A549 (cell line): ENCODE data around the gene DPYD. TPM values are rescaled to one million over a fixed set of nuclear protein-coding genes. Genes with fewer than 3 reads are reported as not detected.

Source experiments
- ATAC-seq, 2 experiments: fragments of 200-7000 bp in 1 of 2; fragments of >200 bp in 1 of 2; cut with Nextera tagmentation in 1 of 2; cut with Tn5 transposase in 1 of 2; 3 replicates each; pipeline versions ENCODE4 v1.8.0 to v1.9.1; 2018 to 2020; ENCODE audit warnings: mild to moderate bottlenecking in 1 of 2, moderate library complexity in 1 of 2
- CTCF ChIA-PET: fragments of 300-600 bp; sonication (Branson Sonifier 250); formaldehyde crosslinking; extraction: SDS; loops from one replicate; lab custom pipeline; 2021; ENCODE audit warnings: antibody characterized with exemption, inconsistent platforms; lab: Yijun Ruan, JAX
- POLR2A ChIA-PET: fragments of 350-600 bp; formaldehyde crosslinking; extraction: SDS; loops from one replicate; lab custom pipeline; 2021; ENCODE audit warnings: antibody characterized with exemption, inconsistent platforms; lab: Yijun Ruan, JAX
- DNase-seq, 2 experiments: peaks; one replicate each; pipeline versions ENCODE4 v3.0.0 to v3.0.0-alpha.2; 2011 to 2016; ENCODE audit warnings: low read depth in 1 of 2, low spot score in 1 of 2
- FAIRE-seq: peaks from 2 replicates; lab custom pipeline; 2011; peaks lifted over from hg19 to GRCh38; lab: Jason Lieb, UNC
- H3K27ac ChIP-seq, 2 experiments: fragments of >200 bp; sonication (Bioruptor Twin); formaldehyde crosslinking; 3 replicates each; pipeline ENCODE4 v1.5.1; 2016 to 2017
- H3K4me1 ChIP-seq: fragments of >200 bp; sonication (Bioruptor Twin); formaldehyde crosslinking; 3 replicates; pipeline ENCODE4 v1.6.1; 2016
- H3K4me2 ChIP-seq: fragments of >200 bp; sonication (Bioruptor Twin); formaldehyde crosslinking; 3 replicates; pipeline ENCODE4 v1.6.1; 2016
- H3K4me3 ChIP-seq: fragments of >200 bp; sonication (Bioruptor Twin); formaldehyde crosslinking; 3 replicates; pipeline ENCODE4 v1.5.1; 2016
- H3K9me3 ChIP-seq: fragments of >200 bp; sonication (Bioruptor Twin); formaldehyde crosslinking; 3 replicates; pipeline ENCODE4 v1.6.1; 2016
- ATOH8 ChIP-seq: fragments of 250-450 bp; sonication (Bioruptor Pico); IDR thresholded peaks from 2 replicates; pipeline ENCODE4 v1.5.0; 2020; ENCODE audit warnings: low read depth, mild to moderate bottlenecking, moderate library complexity
- CHD4 ChIP-seq: fragments of 200-600 bp; sonication (generic); IDR thresholded peaks from 2 replicates; pipeline ENCODE4 v1.6.1; 2016; ENCODE audit warnings: antibody characterized with exemption, mild to moderate bottlenecking, borderline replicate concordance
- E2F6 ChIP-seq: IDR thresholded peaks from 2 replicates; pipeline ENCODE4 v1.6.1; 2012; ENCODE audit warnings: low read depth, borderline replicate concordance
- EHF ChIP-seq: fragments of 250-450 bp; sonication (Bioruptor Pico); IDR thresholded peaks from 2 replicates; pipeline ENCODE4 v1.5.0; 2020; ENCODE audit warnings: mild to moderate bottlenecking
- EP300 ChIP-seq, 2 experiments: fragments of >200 bp; sonication (Bioruptor Twin); formaldehyde crosslinking; IDR thresholded peaks; 2 replicates in 1 of 2; 3 replicates in 1 of 2; pipeline ENCODE4 v1.6.1; 2016 to 2017
- FOSB ChIP-seq: fragments of 250-450 bp; sonication (Bioruptor Pico); IDR thresholded peaks from 2 replicates; pipeline ENCODE4 v1.5.0; 2020; ENCODE audit warnings: mild to moderate bottlenecking, moderate library complexity
- FOSL2 ChIP-seq, 2 experiments: fragments of 450-650 bp in 1 of 2; fragments of >200 bp in 1 of 2; sonication (Bioruptor Twin) in 1 of 2; formaldehyde crosslinking; IDR thresholded peaks; 2 replicates each; pipeline versions ENCODE4 v1.5.0 to v1.6.1; 2016 to 2020; ENCODE audit warnings: mild to moderate bottlenecking in 1 of 2, moderate library complexity in 1 of 2
- HDAC2 ChIP-seq: fragments of 200-600 bp; sonication (generic); IDR thresholded peaks from 2 replicates; pipeline ENCODE4 v1.6.1; 2016
- HEYL ChIP-seq: fragments of 250-450 bp; sonication (Bioruptor Pico); IDR thresholded peaks from 2 replicates; pipeline ENCODE4 v1.8.0; 2021; ENCODE audit warnings: mild to moderate bottlenecking, moderate library complexity
- HOXA7 ChIP-seq: fragments of 250-450 bp; sonication (Bioruptor Pico); IDR thresholded peaks from 2 replicates; pipeline ENCODE4 v1.5.0; 2020; ENCODE audit warnings: mild to moderate bottlenecking, moderate library complexity
- HOXB13 ChIP-seq: fragments of 250-450 bp; sonication (Bioruptor Pico); IDR thresholded peaks from 2 replicates; pipeline ENCODE4 v1.5.0; 2020; ENCODE audit warnings: low read depth, mild to moderate bottlenecking, moderate library complexity
- JUN ChIP-seq, 2 experiments: fragments of >200 bp; sonication (Bioruptor Twin); formaldehyde crosslinking; IDR thresholded peaks; 2 replicates in 1 of 2; 3 replicates in 1 of 2; pipeline ENCODE4 v1.6.1; 2016 to 2017
- KDM5A ChIP-seq: fragments of 200-600 bp; sonication (generic); IDR thresholded peaks from 2 replicates; pipeline ENCODE4 v1.6.1; 2016; ENCODE audit warnings: antibody characterized with exemption, mild to moderate bottlenecking
- MAFK ChIP-seq: fragments of 450-650 bp; IDR thresholded peaks from 2 replicates; pipeline ENCODE4 v1.6.1; 2014; ENCODE audit not compliant: partially characterized antibody
- NFE2L2 ChIP-seq: fragments of 150-350 bp; conservative IDR thresholded peaks from 2 replicates; pipeline ENCODE4 v1.6.1; 2014; ENCODE audit warnings: low read length
- NR3C1 ChIP-seq: fragments of >200 bp; sonication (Bioruptor Twin); formaldehyde crosslinking; IDR thresholded peaks from 3 replicates; pipeline ENCODE4 v1.6.1; 2017
- PBX3 ChIP-seq: IDR thresholded peaks from 2 replicates; pipeline ENCODE4 v1.6.1; 2012
- POLR2AphosphoS2 ChIP-seq: conservative IDR thresholded peaks from 2 replicates; pipeline ENCODE4 v1.6.1; 2012; ENCODE audit warnings: low read length, improper control_type of control experiment, inconsistent platforms
- RARB ChIP-seq: fragments of 250-450 bp; sonication (Bioruptor Pico); IDR thresholded peaks from 2 replicates; pipeline ENCODE4 v1.8.0; 2021; ENCODE audit warnings: mild to moderate bottlenecking, moderate library complexity
- RCOR1 ChIP-seq: fragments of 150-350 bp; IDR thresholded peaks from 2 replicates; pipeline ENCODE4 v1.6.1; 2014; ENCODE audit warnings: antibody characterized with exemption, low read length, low read depth
- RFX5 ChIP-seq: fragments of 450-650 bp; IDR thresholded peaks from 2 replicates; pipeline ENCODE4 v1.7.1; 2014; ENCODE audit warnings: antibody characterized with exemption, mild to moderate bottlenecking, moderate library complexity
- RNF2 ChIP-seq: fragments of 200-600 bp; sonication (generic); IDR thresholded peaks from 2 replicates; pipeline ENCODE4 v1.6.1; 2016; ENCODE audit warnings: low read depth, mild to moderate bottlenecking, antibody characterized with exemption, moderate library complexity, borderline replicate concordance
- SMC3 ChIP-seq: fragments of >200 bp; sonication (Bioruptor Twin); formaldehyde crosslinking; IDR thresholded peaks from 3 replicates; pipeline ENCODE4 v1.6.1; 2018; ENCODE audit warnings: inconsistent platforms
- SREBF2 ChIP-seq: fragments of 450-650 bp; IDR thresholded peaks from 2 replicates; pipeline ENCODE4 v1.6.1; 2014; ENCODE audit warnings: mild to moderate bottlenecking, moderate library complexity
- TP53 ChIP-seq: fragments of 250-450 bp; sonication (Bioruptor Pico); IDR thresholded peaks from 2 replicates; pipeline ENCODE4 v1.5.0; 2021; ENCODE audit warnings: mild to moderate bottlenecking, moderate library complexity
- ZC3H11A ChIP-seq: fragments of 450-650 bp; IDR thresholded peaks from 2 replicates; pipeline ENCODE4 v1.6.1; 2014; ENCODE audit warnings: antibody characterized with exemption, mild to moderate bottlenecking
- ZSCAN20 ChIP-seq: fragments of 250-450 bp; sonication (Bioruptor Pico); IDR thresholded peaks from 2 replicates; pipeline ENCODE4 v1.8.0; 2022; ENCODE audit warnings: mild to moderate bottlenecking, moderate library complexity
- WGBS: methylation state at CpG from one replicate; pipeline ENCODE4 v1.1.6; 2017; ENCODE audit errors: missing lambda C conversion rate; 5-methylcytosine and 5-hydroxymethylcytosine counted together
- polyA plus RNA-seq, 4 experiments: library from polyadenylated mRNA; depleted of rRNA in 3 of 4; stranded (reverse); fragments of >200 nt; fragmentation: RNase III in 1 of 4; extraction: RNeasy Plus Mini Kit Qiagen cat#74134 plus additional on column Dnase treatment in 1 of 4; gene quantifications; 2 replicates in 3 of 4; 3 replicates in 1 of 4; pipeline ENCODE4 v1.2.3, GENCODE V29; 2011 to 2017
- TF ChIP-seq, protein P1 (sequence below): fragments of >200 bp; sonication (Bioruptor Twin); formaldehyde crosslinking; IDR thresholded peaks from 3 replicates; pipeline ENCODE4 v1.6.1; 2016
- TF ChIP-seq, protein P2 (sequence below): IDR thresholded peaks from 2 replicates; pipeline ENCODE4 v1.6.1; 2012

DPYD gene
- polyA plus RNA-seq, 2 of the 4 experiments (the other 2 are of a cell fraction): 5.9 to 7.5 TPM

- Histone ChIP-seq H3K27ac (no peak overlapping the region), H3K4me1 (no peaks in the 10 kb centered on the region), H3K9me3 (no peaks in the 10 kb centered on the region), H3K4me2 (no peak overlapping the region), H3K4me3 (no peak overlapping the region)
- FAIRE-seq: no peak
- WGBS: 87% methylated on average over 4 of the region's 4 CpGs
- no peak for ATAC-seq
- DNase-seq: no peak
- CTCF ChIA-PET: no interaction called here
- POLR2A ChIA-PET: no interaction called here
- TF ChIP-seq HEYL (CRISPR knock-in tag): no peak
- no peak for TF ChIP-seq FOSB (CRISPR knock-in tag)
- TF ChIP-seq PBX3: no peak
- TF ChIP-seq NR3C1: no peak
- no peak for TF ChIP-seq RCOR1
- no peak for TF ChIP-seq HOXA7 (CRISPR knock-in tag)
These were observed 375.4 kb downstream of the DPYD start for GRCh38 chr1:97545446-97545845.

- ATAC-seq: no peak
These were observed 380.4 kb downstream of the DPYD start for GRCh38 chr1:97540346-97540888.

DNA sequence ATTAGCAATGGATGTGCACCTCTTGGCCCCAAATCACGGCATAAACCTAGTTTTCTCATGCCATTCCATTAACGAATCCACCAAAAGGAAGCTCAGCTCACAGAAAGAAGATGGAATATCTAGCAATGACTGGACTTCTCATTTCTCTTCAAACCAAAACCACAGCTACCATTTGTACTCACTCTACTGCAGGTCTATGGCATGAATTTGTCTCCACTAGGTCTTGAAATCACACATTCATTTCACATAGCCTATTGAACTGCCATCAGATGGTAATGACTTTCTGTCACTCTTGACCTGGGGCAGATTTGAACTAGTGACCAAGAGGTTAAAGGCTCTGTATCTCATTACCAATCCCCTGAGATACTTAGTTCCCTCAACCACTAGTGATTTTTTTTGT, 382.7 kb downstream of the DPYD start:
- no peak for FAIRE-seq
- Histone ChIP-seq H3K4me3 (no peak overlapping the region), H3K4me1 (no peaks in the 10 kb centered on the region), H3K4me2 (no peak overlapping the region), H3K9me3 (no peaks in the 10 kb centered on the region), H3K27ac (no peak overlapping the region)
- ATAC-seq: no peak
- POLR2A ChIA-PET: no interaction called here
- CTCF ChIA-PET: interaction anchor here (0.8 to 1.1 kb wide), 2 partner anchors 13 to 479 kb away, joined by 3 read pairs; no protein-coding TSS in a partner anchor
- DNase-seq: no peak
- TF ChIP-seq EHF: no peak
- no peak for TF ChIP-seq CHD4
- WGBS: 95% methylated on average over 2 of the region's 2 CpGs

More at GRCh38 chr1:97540346-97540888, 380.4 kb downstream of the DPYD start:
- no peak overlapping the region for H3K4me3 ChIP-seq
- DNase-seq: no peak
- no peak for TF ChIP-seq ZC3H11A
- no peak for TF ChIP-seq JUN (IDR thresholded peaks at IDR 0.05)
- no peak for TF ChIP-seq RARB (CRISPR knock-in tag)
- TF ChIP-seq HOXB13 (CRISPR knock-in tag): no peak
- TF ChIP-seq FOSB (CRISPR knock-in tag): no peak
- TF ChIP-seq KDM5A: no peak
- TF ChIP-seq HDAC2: no peak
- no peak for TF ChIP-seq NFE2L2
- no peak for TF ChIP-seq MAFK
- no peak for TF ChIP-seq RNF2
- no peak for TF ChIP-seq E2F6
- TF ChIP-seq, protein P1, sequence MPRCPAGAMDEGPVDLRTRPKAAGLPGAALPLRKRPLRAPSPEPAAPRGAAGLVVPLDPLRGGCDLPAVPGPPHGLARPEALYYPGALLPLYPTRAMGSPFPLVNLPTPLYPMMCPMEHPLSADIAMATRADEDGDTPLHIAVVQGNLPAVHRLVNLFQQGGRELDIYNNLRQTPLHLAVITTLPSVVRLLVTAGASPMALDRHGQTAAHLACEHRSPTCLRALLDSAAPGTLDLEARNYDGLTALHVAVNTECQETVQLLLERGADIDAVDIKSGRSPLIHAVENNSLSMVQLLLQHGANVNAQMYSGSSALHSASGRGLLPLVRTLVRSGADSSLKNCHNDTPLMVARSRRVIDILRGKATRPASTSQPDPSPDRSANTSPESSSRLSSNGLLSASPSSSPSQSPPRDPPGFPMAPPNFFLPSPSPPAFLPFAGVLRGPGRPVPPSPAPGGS: no peak
- TF ChIP-seq ZSCAN20 (CRISPR knock-in tag): no peak
- ChIA-PET CTCF (no interaction called here), POLR2A (no interaction called here)
- no peak for FAIRE-seq
- H3K9me3 ChIP-seq: no peaks in the 10 kb centered on the region
- no peak overlapping the region for H3K27ac ChIP-seq
- H3K4me1 ChIP-seq: no peaks in the 10 kb centered on the region
- H3K4me2 ChIP-seq: no peak overlapping the region
- 93% methylated on average over 4 of the region's 6 CpGs for WGBS

GRCh38 chr1:97533358-97533757, 387.5 kb downstream of the DPYD start:
- no peak for TF ChIP-seq SMC3
- TF ChIP-seq POLR2AphosphoS2: no peak
- TF ChIP-seq HEYL (CRISPR knock-in tag): no peak
- TF ChIP-seq E2F6: no peak
- no peak for TF ChIP-seq FOSL2 (IDR thresholded peaks at IDR 0.05)
- TF ChIP-seq FOSL2 (CRISPR knock-in tag; IDR thresholded peaks at IDR 0.05): no peak
- no peak for TF ChIP-seq TP53
- TF ChIP-seq KDM5A: no peak
- TF ChIP-seq NFE2L2: no peak
- TF ChIP-seq ATOH8 (CRISPR knock-in tag): no peak
- no peak for TF ChIP-seq EP300 (IDR thresholded peaks at IDR 0.05)
- TF ChIP-seq RFX5: no peak
- TF ChIP-seq, protein P2, sequence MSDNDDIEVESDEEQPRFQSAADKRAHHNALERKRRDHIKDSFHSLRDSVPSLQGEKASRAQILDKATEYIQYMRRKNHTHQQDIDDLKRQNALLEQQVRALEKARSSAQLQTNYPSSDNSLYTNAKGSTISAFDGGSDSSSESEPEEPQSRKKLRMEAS: no peak
- TF ChIP-seq SREBF2: no peak
- TF ChIP-seq ZSCAN20 (CRISPR knock-in tag): no peak
- ChIA-PET CTCF (no interaction called here), POLR2A (no interaction called here)
- Histone ChIP-seq H3K4me3 (no peak overlapping the region), H3K4me1 (no peaks in the 10 kb centered on the region), H3K27ac (no peak overlapping the region), H3K9me3 (no peaks in the 10 kb centered on the region), H3K4me2 (no peak overlapping the region)
- 63% methylated on average over 2 of the region's 2 CpGs for WGBS
- DNase-seq (no peak), ATAC-seq (no peak), FAIRE-seq (no peak)
